Smooth muscle cell of the coronary artery (primary cell): ENCODE measurements around the gene MMP26. TPM values are rescaled to one million over a fixed set of nuclear protein-coding genes. Genes with fewer than 3 reads are reported as not detected.

Experiments
- total RNA-seq: library from RNA; depleted of rRNA; stranded (reverse); fragments of >200 nt; gene quantifications from 2 replicates; pipeline ENCODE4 v1.2.3, GENCODE V29; 2014; ENCODE audit warnings: low replicate concordance

The MMP26 gene
- not detected in 2 replicates for total RNA-seq

GRCh38 chr11:4704054-4704789 lies at the start of gene MMP26:
MMP26 (plus strand) TSS chr11:4704784.

GRCh38 chr11:4697585-4697984 lies 7.0 kb upstream of the MMP26 start, which contains the start of gene OR51E2:
OR51E2 (minus strand) TSS chr11:4697853; CDS start chr11:4682711, 15,142 bp downstream.

Other genes starting within 250 kb of the MMP26 start
- gene OR52K1, start 222.1 kb upstream of the MMP26 start, total RNA-seq, result not detected in 2 replicates
- gene OR52M1, start 159.6 kb upstream of the MMP26 start, total RNA-seq, result not detected in 2 replicates
- not detected in 2 replicates for gene OR52I2, start 123.0 kb upstream of the MMP26 start, total RNA-seq
- not detected in 2 replicates for gene OR52I1, start 110.7 kb upstream of the MMP26 start, total RNA-seq
- gene TRIM68, start 96.6 kb upstream of the MMP26 start, total RNA-seq, result 6.2 and 9.5 TPM in 2 replicates
- not detected in 2 replicates for gene OR51D1, start 67.3 kb upstream of the MMP26 start, total RNA-seq
- not detected in 2 replicates for gene OR51E1, start 60.8 kb upstream of the MMP26 start, total RNA-seq
- under 0.01 TPM in 1 of 2 replicates, not detected in the other for gene OR51E2, start 6.9 kb upstream of the MMP26 start, total RNA-seq
- not detected in 2 replicates for gene OR51F1, start 65.2 kb downstream of the MMP26 start, total RNA-seq
- gene OR52R1, start 99.6 kb downstream of the MMP26 start, total RNA-seq, result not detected in 2 replicates
- not detected in 2 replicates for gene OR51F2, start 116.5 kb downstream of the MMP26 start, total RNA-seq
- gene OR51S1, start 144.4 kb downstream of the MMP26 start, total RNA-seq, result not detected in 2 replicates
- not detected in 2 replicates for gene OR51T1, start 177.1 kb downstream of the MMP26 start, total RNA-seq
- gene OR51A7, start 199.0 kb downstream of the MMP26 start, total RNA-seq, result not detected in 2 replicates
- gene OR51G2, start 214.6 kb downstream of the MMP26 start, total RNA-seq, result not detected in 2 replicates
- gene OR51G1, start 219.6 kb downstream of the MMP26 start, total RNA-seq, result not detected in 2 replicates
- gene OR51A4, start 242.8 kb downstream of the MMP26 start, total RNA-seq, result not detected in 2 replicates